Activated CD4-positive, alpha-beta T cell treated with anti-CD3 and anti-CD28 coated beads, Interleukin-2, Interleukin-6, amounts not matched to agents 100 ng/mL and 50 ng/mL, durations not matched to agents 16 hours and 8 hours (primary cell): Measurements from ENCODE around the gene ITFG1.
"Not testable (repeated sequence)": the region's sequence is repeated elsewhere in the genome, so short reads cannot be mapped to it uniquely, and the experiment has no call there.

Experiments used
- DNase-seq: peaks from one replicate; pipeline ENCODE4 v3.0.0-alpha.2; 2020

The ITFG1 gene

GRCh38 chr16:47143677-47144558 lies 316.9 kb downstream of the ITFG1 start, which contains the start of gene NETO2:
Gene NETO2 (minus strand): TSS chr16:47143945. CDS start chr16:47143612, 333 bp downstream.
- DNase-seq = peak; percentile 80

- peak; percentile 84 for DNase-seq
Observed at GRCh38 chr16:47142821-47143676, 317.8 kb downstream of the ITFG1 start.

GRCh38 chr16:47142486-47142820 lies 318.4 kb downstream of the ITFG1 start:
- DNase-seq = peak; percentile 37

- DNase-seq = peak; percentile 93
Observed at GRCh38 chr16:47141773-47142485, 318.9 kb downstream of the ITFG1 start.

- no peak for DNase-seq
Observed at GRCh38 chr16:47140686-47141085, 320.2 kb downstream of the ITFG1 start.

- DNase-seq = no peak
Observed at GRCh38 chr16:47139561-47140185, 321.2 kb downstream of the ITFG1 start.

- DNase-seq = not testable (repeated sequence)
Observed at GRCh38 chr16:47137925-47138324, 322.9 kb downstream of the ITFG1 start.

GRCh38 chr16:47136099-47136842 lies 324.6 kb downstream of the ITFG1 start:
- DNase-seq = peak; percentile 67

- no peak for DNase-seq
Observed at GRCh38 chr16:47134550-47134949, 326.3 kb downstream of the ITFG1 start.

- DNase-seq = no peak
Observed at GRCh38 chr16:47132308-47132707, 328.6 kb downstream of the ITFG1 start.

GRCh38 chr16:47129755-47130435 lies 331.0 kb downstream of the ITFG1 start:
- DNase-seq = no peak

GRCh38 chr16:47127541-47127940 lies 333.3 kb downstream of the ITFG1 start:
- no peak for DNase-seq

GRCh38 chr16:47125757-47126156 lies 335.1 kb downstream of the ITFG1 start:
- no peak for DNase-seq

GRCh38 chr16:47113130-47113529 lies 347.7 kb downstream of the ITFG1 start:
- no peak for DNase-seq

- no peak for DNase-seq
Observed at GRCh38 chr16:47110939-47111338, 349.9 kb downstream of the ITFG1 start.

GRCh38 chr16:47109361-47109760 lies 351.5 kb downstream of the ITFG1 start:
- no peak for DNase-seq
